PFSK-1 (cell line): ENCODE measurements around the gene C1orf105.

Source experiments
- POLR2AphosphoS5 ChIP-seq: IDR thresholded peaks from 2 replicates; pipeline ENCODE4 v1.6.1; 2012; ENCODE audit warnings: low read depth, mild to moderate bottlenecking, control low read depth, low read length, moderate library complexity
- REST ChIP-seq, 2 experiments: IDR thresholded peaks; 2 replicates each; pipeline versions ENCODE4 v1.6.1 to v1.8.0; 2011 to 2012; ENCODE audit warnings: low read depth in 2 of 2, low read length in 2 of 2, control low read depth in 1 of 2, inconsistent platforms in 1 of 2, mild to moderate bottlenecking in 1 of 2, moderate library complexity in 1 of 2; ENCODE audit not compliant: insufficient read depth in 1 of 2
- SIN3A ChIP-seq: IDR thresholded peaks from 2 replicates; pipeline ENCODE4 v1.6.1; 2012; ENCODE audit warnings: mild to moderate bottlenecking, low read length, moderate library complexity, borderline replicate concordance; ENCODE audit not compliant: insufficient read depth
- TAF1 ChIP-seq: IDR thresholded peaks from 2 replicates; pipeline ENCODE4 v1.6.1; 2012; ENCODE audit warnings: low read length, control low read depth, borderline replicate concordance; ENCODE audit not compliant: insufficient read depth

GRCh38 chr1:172466795-172467407 is 46.4 kb downstream of the C1orf105 start:
- TF ChIP-seq POLR2AphosphoS5 (no peak), TAF1 (no peak), REST (IDR thresholded peaks at IDR 0.05; ENCODE audit: insufficient read depth in 1 of 2, low read depth in 2 of 2, low read length in 2 of 2) (no peak), SIN3A (no peak)
